ENCODE results near the gene HM13. TPM values are rescaled to one million over a fixed set of nuclear protein-coding genes. Genes with fewer than 3 reads are reported as not detected.

HM13 gene
- total and polyA plus RNA-seq, 9 of the 15 experiments (the other 6 are each of a cell fraction or from before 2014, with no cell fraction given) = 7.7 to 136 (median 74.5) TPM

DNA sequence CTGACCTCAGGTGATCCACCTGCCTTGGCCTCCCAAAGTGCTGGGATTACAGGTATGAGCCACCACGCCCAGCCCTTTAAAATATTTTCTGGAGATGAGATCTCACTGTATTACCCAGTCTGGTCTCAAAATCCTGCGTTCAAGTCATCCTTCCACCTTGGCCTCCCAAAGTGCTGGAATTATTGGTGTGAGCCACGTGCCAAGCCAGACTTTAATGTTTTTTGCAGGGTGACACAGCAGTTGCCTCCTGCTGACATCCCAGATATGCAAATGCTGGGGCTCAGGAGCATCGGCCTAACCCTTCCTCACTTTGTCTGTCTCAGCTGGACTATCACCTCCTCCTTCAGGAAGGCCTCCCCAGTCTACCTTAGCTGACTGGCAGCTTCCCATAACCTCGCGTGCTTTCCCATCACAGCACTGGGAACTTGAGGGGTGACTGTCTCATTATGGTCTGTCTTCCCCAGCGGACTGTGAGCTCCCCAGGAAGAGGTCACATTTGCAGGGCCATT, 76.5 kb downstream of the HM13 start (continued):
- TF ChIP-seq, protein P1, sequence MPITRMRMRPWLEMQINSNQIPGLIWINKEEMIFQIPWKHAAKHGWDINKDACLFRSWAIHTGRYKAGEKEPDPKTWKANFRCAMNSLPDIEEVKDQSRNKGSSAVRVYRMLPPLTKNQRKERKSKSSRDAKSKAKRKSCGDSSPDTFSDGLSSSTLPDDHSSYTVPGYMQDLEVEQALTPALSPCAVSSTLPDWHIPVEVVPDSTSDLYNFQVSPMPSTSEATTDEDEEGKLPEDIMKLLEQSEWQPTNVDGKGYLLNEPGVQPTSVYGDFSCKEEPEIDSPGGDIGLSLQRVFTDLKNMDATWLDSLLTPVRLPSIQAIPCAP (CRISPR knock-in tag; IDR thresholded peaks at IDR 0.05; ENCODE audit: borderline replicate concordance) = no peak
- TF ChIP-seq, protein P2, sequence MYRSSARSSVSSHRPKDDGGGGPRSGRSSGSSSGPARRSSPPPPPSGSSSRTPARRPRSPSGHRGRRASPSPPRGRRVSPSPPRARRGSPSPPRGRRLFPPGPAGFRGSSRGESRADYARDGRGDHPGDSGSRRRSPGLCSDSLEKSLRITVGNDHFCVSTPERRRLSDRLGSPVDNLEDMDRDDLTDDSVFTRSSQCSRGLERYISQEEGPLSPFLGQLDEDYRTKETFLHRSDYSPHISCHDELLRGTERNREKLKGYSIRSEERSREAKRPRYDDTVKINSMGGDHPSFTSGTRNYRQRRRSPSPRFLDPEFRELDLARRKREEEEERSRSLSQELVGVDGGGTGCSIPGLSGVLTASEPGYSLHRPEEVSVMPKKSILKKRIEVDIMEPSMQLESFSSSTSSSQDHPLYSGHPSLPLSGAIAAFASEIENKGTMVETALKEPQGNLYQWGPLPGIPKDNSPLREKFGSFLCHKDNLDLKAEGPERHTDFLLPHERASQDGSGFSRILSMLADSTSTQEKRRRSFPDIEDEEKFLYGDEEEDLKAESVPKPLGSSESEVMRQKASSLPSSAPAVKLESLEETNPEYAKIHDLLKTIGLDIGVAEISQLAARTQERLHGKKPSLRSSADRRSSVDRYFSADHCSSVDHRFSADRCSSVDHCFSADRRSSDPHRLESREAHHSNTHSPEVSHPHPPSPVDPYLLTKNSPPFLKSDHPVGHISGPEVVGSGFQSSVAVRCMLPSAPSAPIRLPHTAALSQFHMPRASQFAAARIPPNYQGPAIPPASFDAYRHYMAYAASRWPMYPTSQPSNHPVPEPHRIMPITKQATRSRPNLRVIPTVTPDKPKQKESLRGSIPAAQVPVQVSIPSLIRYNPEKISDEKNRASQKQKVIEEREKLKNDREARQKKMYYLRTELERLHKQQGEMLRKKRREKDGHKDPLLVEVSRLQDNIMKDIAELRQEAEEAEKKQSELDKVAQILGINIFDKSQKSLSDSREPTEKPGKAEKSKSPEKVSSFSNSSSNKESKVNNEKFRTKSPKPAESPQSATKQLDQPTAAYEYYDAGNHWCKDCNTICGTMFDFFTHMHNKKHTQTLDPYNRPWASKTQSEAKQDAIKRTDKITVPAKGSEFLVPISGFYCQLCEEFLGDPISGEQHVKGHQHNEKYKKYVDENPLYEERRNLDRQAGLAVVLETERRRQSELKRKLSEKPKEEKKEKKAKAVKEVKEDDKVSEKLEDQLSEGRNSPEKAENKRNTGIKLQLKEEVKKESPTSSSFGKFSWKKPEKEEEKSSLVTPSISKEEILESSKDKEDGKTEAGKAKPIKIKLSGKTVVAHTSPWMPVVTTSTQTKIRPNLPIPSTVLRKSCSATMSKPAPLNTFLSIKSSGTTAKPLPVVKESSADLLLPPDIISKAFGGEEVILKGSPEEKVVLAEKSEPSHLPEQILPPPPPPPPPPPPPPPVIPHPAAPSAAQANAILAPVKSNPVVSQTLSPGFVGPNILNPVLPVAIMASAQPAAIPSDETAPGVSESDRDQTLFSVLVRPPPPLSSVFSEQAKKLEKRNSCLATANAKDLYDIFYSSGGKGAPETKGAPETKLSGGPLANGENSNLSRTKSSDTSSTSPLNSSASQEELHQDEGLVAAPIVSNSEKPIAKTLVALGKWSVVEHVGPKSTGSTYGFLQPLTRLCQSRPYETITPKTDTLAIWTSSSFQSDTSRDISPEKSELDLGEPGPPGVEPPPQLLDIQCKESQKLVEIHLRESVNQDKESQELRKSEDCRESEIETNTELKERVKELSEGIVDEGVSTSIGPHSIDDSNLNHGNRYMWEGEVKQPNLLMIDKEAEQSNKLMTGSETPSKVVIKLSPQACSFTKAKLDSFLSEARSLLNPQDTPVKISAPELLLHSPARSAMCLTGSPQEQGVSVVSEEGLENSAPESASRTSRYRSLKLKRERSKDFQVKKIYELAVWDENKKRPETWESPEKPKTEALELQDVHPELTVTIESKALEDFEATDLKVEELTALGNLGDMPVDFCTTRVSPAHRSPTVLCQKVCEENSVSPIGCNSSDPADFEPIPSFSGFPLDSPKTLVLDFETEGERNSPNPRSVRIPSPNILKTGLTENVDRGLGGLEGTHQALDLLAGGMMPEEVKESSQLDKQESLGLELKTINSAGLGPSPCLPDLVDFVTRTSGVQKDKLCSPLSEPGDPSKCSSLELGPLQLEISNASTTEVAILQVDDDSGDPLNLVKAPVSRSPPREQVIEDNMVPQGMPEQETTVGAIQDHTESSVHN (IDR thresholded peaks at IDR 0.05; ENCODE audit: borderline replicate concordance in 1 of 2, low read depth in 1 of 2) = peak in 1 of 2 experiments; percentile 49; a peak in 1 of 4 replicates
- TF ChIP-seq, protein P3, sequence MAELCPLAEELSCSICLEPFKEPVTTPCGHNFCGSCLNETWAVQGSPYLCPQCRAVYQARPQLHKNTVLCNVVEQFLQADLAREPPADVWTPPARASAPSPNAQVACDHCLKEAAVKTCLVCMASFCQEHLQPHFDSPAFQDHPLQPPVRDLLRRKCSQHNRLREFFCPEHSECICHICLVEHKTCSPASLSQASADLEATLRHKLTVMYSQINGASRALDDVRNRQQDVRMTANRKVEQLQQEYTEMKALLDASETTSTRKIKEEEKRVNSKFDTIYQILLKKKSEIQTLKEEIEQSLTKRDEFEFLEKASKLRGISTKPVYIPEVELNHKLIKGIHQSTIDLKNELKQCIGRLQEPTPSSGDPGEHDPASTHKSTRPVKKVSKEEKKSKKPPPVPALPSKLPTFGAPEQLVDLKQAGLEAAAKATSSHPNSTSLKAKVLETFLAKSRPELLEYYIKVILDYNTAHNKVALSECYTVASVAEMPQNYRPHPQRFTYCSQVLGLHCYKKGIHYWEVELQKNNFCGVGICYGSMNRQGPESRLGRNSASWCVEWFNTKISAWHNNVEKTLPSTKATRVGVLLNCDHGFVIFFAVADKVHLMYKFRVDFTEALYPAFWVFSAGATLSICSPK (IDR thresholded peaks at IDR 0.05; ENCODE audit: borderline replicate concordance) = no peak
- TF ChIP-seq SMAD1 (IDR thresholded peaks at IDR 0.05; ENCODE audit: low read depth, low read length, partially characterized antibody) (no peak), KDM4B (IDR thresholded peaks at IDR 0.05; ENCODE audit: borderline replicate concordance in 2 of 2, low read depth in 1 of 2) (no peak), ZKSCAN1 (IDR thresholded peaks at IDR 0.05; ENCODE audit: low read depth, low read length) (no peak), MAFK (IDR thresholded peaks at IDR 0.05; ENCODE audit: low read length) (peak; percentile 64), FOSL1 (tag; conservative IDR thresholded peaks at IDR 0.05) (no peak), ZFP36 (IDR thresholded peaks at IDR 0.05; ENCODE audit: low read depth, low read length, partially characterized antibody) (peak; percentile 96), ZC3H4 (CRISPR knock-in tag; IDR thresholded peaks at IDR 0.05; ENCODE audit: borderline replicate concordance) (no peak), ZNF263 (CRISPR knock-in tag; IDR thresholded peaks at IDR 0.05; ENCODE audit: borderline replicate concordance) (peak; percentile 38; the same call in 1 of the 2 replicates)
- TF ChIP-seq, protein P4, sequence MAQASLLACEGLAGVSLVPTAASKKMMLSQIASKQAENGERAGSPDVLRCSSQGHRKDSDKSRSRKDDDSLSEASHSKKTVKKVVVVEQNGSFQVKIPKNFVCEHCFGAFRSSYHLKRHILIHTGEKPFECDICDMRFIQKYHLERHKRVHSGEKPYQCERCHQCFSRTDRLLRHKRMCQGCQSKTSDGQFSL (CRISPR knock-in tag; IDR thresholded peaks at IDR 0.05) = no peak
- TF ChIP-seq, protein P4 (tag; IDR thresholded peaks at IDR 0.05) = no peak
- TF ChIP-seq, protein P5, sequence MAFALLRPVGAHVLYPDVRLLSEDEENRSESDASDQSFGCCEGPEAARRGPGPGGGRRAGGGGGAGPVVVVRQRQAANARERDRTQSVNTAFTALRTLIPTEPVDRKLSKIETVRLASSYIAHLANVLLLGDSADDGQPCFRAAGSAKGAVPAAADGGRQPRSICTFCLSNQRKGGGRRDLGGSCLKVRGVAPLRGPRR (CRISPR knock-in tag; IDR thresholded peaks at IDR 0.05) = no peak
